IPS-NIHi7 (cell line): ENCODE measurements around the gene RBL2.
"Not testable (repeated sequence)": the region's sequence is repeated elsewhere in the genome, so short reads cannot be mapped to it uniquely, and the experiment has no call there.

Experiments used
- DNase-seq: peaks from one replicate; pipeline ENCODE4 v3.0.0; 2012; ENCODE audit warnings: mixed read lengths; ENCODE audit errors: extremely low spot score

The RBL2 gene

DNA sequence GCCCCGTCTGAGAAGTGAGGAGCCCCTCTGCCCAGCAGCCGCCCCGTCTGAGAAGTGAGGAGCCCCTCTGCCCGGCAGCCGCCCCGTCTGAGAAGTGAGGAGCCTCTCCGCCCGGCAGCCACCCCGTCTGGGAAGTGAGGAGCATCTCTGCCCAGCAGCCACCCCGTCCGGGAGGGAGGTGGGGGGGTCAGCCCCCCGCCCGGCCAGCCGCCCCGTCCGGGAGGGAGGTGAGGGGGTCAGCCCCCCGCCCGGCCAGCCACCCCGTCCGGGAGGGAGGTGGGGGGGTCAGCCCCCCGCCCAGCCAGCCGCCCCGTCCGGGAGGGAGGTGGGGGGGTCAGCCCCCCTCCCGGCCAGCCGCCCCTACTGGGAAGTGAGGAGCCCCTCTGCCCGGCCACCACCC is 105.1 kb downstream of the RBL2 start:
- DNase-seq, result not testable (repeated sequence)

GRCh38 chr16:53539759-53540718 is 105.8 kb downstream of the RBL2 start:
- not testable (repeated sequence) for DNase-seq
